Endothelial cell of hepatic sinusoid (primary cell): ENCODE measurements around the gene SPATS1.

Experiments used
- in situ Hi-C: cut with HindIII; loops from 2 replicates; pipeline ENCODE4 v1.10.0; 2017; ENCODE audit warnings: low sequenced_read_pairs

SPATS1 gene

GRCh38 chr6:44342489-44342888 lies at the start of gene SPATS1:
SPATS1 (plus strand) TSS chr6:44342650; CDS start chr6:44343096, 446 bp downstream.
- in situ Hi-C loops = no loop called here

DNA sequence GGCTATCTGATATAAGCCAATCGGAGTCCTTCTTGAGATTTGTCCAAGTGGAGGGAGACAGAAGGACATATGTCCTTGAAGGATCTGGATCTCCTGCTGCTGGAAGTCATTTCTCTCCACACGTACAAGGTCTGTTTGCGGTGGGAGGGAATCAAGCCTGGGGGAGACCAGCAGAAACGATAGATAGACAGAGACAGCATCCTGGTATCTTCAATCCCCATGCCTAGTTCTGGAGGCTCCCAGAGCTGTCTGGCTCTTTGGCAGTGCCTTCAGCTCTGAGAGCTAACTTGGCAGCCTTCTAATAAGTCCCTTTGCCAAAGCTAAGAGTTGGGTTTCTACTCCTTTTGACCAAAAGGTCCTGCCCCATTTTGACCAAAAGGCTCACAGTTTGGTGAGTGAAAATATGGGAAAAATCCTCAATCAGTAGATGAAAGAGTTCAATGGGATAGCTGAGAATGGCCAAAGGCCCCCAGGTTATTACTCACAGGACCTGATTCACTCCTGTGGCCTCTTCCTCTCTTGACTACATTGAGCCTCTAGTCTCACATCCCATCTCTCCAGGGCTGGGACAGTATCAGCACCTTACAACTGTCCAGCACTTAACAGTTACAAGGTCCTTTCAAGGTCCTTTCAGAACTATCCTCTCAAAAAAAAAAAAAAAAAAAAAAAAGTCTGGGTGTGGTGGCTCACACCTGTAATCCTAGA lies 49.6 kb upstream of the SPATS1 start:
- in situ Hi-C loops = no loop called here

DNA sequence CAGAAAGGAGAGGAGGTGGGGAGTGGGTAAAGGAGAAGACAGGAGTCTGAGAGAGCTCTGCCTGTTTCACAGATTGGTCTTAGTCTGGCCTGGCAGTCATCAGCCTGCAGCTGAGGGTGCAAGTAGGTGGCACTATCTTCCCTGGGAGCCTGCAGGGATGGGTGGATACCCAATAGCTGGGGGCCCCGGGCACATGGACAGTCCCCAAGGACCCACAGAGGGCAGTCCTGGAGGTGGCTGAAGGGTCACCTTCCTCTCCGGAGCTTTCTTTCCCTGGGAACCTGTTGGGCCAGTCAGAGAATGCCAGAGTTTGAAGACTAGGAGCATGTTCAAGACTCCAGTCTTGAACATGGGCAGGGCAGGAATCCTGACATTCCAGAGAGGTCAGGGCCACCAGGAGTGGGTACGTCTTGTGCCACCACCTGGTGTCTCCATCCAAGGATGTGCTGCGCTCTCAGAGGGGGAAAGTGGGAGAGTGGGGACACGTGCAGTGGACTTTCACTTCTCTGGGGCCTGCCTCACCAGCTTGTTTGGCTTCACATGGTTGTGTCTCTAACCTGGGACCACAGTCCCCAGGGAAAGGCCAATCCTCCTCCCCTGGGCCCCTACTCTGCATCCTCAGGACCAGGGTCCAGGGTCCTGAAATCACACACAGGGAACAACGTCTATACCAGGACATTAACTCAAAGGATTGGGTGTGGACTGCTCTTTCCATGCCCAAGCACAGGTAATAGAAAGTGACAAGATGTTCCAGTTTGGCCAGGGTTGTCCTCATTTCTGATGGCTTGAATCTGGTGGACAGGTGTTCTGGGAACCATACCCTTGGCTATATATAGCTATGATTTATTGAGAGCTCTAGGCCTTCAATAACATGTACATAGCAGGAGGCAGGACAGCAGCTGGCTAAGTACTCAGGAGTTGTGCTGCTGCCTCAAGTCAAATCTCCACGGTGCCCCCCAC lies 47.3 kb upstream of the SPATS1 start:
- in situ Hi-C loops = loop anchor here (5.0 kb wide), 1 partner anchor 42 kb away; no protein-coding TSS in a partner anchor

DNA sequence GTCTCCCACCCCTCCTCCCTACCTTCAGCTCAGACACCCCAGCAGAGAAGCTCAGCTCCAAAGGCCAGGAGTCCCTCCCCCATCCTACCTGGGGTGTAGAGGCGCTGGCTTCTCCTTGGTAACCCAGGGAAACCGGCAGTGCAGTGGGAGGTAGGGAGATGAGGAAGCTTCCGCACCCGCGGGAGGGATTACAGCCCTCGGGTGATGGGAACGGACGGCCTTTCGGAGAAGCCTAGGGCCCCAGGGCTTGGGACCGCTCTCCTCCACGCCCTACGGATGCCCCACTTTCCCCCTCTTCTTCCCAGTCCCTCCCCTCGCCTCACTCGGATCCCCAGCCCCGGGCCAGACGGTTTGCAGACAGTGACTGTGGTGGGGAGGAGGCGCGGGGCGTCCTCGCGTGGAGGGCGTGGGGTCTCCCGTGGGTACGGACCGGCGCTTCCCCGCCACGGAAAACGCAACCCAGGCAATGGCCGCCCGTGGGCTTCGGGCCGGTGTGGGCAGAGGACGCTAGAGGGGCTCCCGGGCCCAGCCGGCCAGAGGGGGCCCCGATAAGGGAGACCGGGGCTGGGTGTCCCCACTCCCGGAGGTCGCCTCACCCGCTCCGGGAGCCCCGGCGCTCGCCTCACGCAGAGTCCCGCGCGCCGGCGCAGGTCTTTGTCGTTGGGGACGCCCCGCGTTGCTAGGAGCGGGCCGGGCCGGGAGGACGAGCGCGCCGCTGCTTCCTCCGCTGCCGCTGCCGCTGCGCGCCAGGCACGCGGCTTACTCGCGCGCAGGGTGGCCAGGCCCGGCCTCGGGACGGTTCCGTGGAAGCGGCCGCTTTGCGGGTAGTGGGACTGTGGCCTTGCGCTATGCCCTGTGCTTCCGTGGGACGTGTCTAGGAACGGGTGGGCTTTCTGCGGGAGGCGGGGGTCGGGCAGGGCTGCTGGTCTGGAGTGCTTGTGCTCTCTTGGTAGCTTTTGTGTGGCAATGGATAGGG lies 45.1 kb upstream of the SPATS1 start:
- in situ Hi-C loops = loop anchor here (5.0 kb wide), 1 partner anchor 40 kb away; no protein-coding TSS in a partner anchor

DNA sequence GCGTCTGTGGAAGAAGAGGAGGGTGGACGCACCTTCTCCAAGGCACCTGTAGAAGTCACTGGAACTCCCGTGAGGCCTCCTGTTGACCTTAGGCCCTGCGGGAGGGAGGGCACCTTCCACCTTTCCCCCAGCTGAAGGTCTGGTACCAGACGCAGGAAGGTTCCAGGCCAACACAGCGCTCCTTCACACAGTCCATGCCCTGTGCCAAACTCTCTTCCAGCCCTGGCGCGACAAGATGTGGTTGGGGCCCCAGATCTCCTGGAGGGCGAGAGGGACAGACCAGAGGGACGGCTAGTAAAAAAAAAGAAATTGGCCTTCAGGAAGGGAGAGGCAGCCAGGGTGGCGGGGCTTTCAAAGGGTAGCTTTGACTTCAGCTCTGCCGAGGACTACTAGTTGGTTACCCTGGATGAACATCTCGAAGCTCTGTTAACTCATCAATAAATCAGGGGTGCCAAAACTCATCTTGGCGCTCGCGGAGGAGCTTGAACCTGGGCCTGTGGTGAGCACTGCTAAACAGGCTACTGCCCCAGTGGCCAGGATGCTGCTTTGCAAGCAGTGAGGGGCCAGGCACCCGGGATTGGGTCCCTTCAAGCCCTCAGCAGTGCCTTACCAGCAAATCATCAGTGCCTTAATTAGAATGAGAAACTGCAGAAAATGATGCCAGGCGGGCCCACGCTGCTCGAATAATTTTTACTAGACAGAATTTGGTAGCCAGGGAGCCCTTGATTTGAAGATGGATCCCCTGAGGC lies 44.2 kb upstream of the SPATS1 start:
- in situ Hi-C loops = loop anchor here (5.0 kb wide), 1 partner anchor 39 kb away; no protein-coding TSS in a partner anchor

DNA sequence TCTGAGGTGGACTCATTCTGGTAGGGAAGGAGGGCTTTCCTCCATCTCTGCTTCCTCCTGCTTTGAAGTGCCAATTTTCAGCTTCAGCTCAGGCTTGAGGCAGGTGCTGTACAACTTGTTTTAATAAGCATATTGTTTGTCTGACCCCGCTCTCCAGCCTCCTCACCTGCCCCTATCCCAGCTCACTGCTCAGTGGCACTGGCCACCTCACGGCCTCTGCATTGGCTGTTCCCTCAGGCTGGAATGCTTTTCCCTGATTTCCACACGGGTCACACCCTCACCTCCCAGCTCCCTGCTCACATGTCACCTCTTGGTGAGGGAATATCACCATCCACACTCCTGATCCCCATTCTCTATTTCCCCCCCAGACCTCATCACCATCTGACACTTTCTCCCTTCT lies 43.6 kb upstream of the SPATS1 start:
- in situ Hi-C loops = loop anchor here (5.0 kb wide), 1 partner anchor 38 kb away; no protein-coding TSS in a partner anchor

DNA sequence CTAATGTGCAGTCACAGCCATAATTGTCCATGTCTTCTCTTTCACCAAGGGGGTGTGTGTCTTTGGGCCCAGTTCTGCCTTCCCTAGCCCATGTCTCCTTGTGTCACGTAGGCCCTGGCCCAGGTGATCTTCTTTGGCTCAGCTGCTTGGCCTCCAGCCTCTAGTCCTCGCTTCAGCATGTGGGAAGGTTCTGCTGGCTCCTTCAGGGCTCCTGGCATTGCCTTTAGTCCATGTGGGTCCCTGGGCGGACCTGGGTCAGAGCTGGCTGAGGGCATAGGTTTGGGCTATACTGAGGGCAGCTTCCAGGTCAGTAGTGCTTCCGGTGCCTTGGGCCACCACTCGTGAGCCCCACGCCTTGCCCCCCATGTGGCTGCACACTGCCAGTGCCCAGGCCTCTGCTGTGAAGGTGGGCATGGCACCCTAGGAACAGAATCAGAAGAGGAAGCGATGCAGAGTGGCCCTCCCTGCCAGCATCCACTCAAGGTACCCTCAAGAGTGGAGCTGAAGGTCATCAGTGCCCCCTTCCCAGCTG lies 42.1 kb upstream of the SPATS1 start:
- in situ Hi-C loops = no loop called here

GRCh38 chr6:44301106-44301505 lies 41.3 kb upstream of the SPATS1 start:
- in situ Hi-C loops = no loop called here

DNA sequence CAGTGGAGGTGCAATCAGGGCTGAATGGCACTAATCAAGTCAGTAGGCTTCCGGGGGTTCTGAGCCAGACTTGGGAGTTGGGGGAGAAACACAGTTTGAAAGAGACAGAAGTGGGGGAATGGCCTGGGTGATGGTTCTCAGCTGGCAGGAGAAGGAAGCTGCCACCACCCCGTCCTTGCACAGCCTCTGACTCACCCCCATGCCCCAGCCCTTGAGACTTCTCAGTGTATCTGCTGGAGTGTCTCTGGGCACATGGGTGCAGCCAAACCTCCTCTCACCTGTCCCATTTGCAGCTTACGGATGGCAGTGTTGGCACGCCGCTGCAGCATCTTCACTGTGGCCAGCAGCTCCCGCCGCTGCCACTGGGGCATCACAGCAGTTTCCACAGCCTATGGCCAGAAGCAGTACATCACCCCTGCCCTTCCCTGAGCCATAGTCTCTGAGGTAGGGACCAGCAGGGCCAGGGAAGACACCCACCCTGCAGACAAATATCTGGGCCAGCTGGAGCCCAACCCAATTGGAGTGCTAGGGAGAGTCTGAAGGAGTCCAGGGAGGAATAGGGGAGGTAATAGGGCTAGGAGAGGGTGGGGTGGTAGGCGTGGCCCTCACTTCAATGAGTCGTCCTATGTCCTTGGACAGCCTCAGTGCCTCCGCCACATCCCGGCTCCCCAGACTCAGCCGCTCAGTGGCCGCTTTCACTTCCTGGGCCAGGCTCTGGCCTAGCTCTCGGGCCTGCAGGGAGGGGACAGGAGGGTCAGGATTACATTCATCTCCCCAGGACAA lies 40.5 kb upstream of the SPATS1 start:
- in situ Hi-C loops = no loop called here

GRCh38 chr6:44302856-44303255 lies 39.6 kb upstream of the SPATS1 start:
- in situ Hi-C loops = no loop called here

- in situ Hi-C loops = no loop called here
Observed at GRCh38 chr6:44303842-44304241, 38.6 kb upstream of the SPATS1 start.

DNA sequence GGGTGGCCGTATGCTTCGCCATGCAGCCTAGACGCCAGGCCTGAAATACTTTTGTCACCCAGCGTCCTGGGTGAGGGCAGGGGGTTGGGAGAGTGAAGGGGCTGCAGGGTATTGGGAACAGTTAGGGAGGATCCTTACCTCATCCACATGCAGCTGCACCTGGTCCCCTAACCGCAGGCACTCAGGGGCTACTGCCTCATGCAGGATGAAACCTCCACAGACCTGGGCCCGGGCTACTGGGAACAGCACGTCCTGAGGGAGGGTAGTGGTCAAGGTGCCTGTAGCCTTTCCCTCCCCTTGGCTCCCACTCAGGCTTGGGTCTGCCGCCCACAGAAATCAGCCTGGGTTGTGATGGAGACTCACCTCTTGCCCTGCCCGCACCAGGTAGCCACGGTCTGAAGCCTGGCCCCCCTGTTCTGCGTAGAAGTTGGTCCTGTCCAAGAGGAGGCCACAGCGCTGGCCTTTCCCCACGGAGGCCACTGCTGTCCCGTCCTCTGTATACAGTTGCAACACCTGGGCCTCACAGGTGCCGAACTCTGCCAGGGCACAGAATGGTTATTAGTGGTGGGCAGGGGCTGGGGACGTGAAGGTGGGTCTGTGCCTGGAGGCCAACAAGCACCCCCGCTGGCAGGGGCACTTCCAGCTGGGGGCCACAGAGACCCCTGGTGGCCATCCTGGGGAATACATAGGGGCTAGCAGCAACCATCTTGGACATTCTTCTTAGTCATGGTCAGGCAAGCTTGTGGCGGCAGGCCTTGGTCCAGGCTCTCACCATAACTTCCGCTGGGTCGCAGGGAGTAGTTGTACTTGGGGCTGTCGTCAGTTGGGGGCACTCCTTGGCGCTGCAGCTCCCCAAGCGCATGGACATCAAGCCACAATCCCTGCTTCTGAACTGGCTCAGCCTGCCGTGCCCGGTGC lies 37.9 kb upstream of the SPATS1 start:
- in situ Hi-C loops = loop anchor here (5.0 kb wide), 1 partner anchor 37 kb away; the partner anchor contains the start of gene NFKBIE

GRCh38 chr6:44305200-44305725 lies 37.2 kb upstream of the SPATS1 start:
- in situ Hi-C loops = loop anchor here (5.0 kb wide), 1 partner anchor 38 kb away; the partner anchor contains the start of gene NFKBIE

- in situ Hi-C loops = loop anchor here (5.0 kb wide), 1 partner anchor 39 kb away; the partner anchor contains the start of gene NFKBIE
Observed at GRCh38 chr6:44306710-44307109, 35.7 kb upstream of the SPATS1 start.

DNA sequence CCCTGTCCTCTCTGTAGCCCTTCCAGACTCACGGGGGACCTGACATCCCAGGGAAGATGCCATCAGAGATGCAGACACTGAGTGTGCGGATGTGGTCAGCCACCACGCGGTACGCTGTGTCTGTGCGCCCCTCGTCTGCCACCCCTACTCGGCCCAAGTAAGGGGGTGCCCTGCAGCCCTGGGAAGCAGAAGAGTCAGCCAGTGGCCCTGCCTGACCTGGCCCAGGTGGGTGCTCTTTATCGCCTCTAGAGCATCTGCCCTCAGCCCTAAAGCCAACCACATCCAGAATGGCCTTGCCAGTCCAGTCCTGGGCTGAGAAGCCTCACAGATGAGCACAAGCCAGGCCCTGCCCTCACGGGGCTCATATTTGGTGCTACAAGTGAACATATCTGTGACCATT lies 35.2 kb upstream of the SPATS1 start:
- in situ Hi-C loops = loop anchor here (5.0 kb wide), 1 partner anchor 40 kb away; the partner anchor contains the start of gene NFKBIE

- in situ Hi-C loops = loop anchor here (5.0 kb wide), 1 partner anchor 42 kb away; the partner anchor contains the start of gene NFKBIE
Observed at GRCh38 chr6:44309092-44309491, 33.4 kb upstream of the SPATS1 start.

DNA sequence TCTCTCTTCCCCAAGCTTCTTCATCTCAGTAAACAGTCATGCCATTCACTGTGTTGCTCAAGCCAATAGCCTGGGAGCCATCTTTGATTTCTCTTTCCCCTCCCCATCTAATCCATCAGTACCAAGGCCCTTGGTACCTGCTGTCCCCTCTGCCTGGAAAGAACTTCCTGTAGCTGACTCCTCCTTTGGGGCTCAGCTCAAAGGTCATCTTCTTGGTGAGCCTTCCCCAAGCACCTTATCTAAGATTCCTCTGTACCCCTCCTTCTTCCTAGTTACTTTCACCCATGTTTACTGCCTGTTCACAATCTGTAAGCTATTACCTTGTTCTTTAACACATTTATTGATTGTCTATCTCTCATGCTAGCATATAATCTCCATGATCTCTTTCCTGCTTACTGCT lies 32.8 kb upstream of the SPATS1 start:
- in situ Hi-C loops = loop anchor here (5.0 kb wide), 1 partner anchor 42 kb away; the partner anchor contains the start of gene NFKBIE
